Endometrial microvascular endothelial cells (primary cell): ENCODE results near the gene NCAM1. TPM values are rescaled to one million over a fixed set of nuclear protein-coding genes. Genes with fewer than 3 reads are reported as not detected.

Experiments
- in situ Hi-C: cut with HindIII; loops from 2 replicates; pipeline ENCODE4 v1.10.0; 2017; ENCODE audit warnings: low sequenced_read_pairs, low pct_unique_long_range_greater_than_20kb; ENCODE audit errors: inconsistent ontology term
- total RNA-seq: library from RNA; depleted of rRNA; stranded (reverse); fragments of >200 nt; gene quantifications from one replicate; pipeline ENCODE4 v1.2.3, GENCODE V29; 2015; ENCODE audit errors: inconsistent ontology term

NCAM1 gene
- total RNA-seq, 1 donor from 2014 or later: not detected

- in situ Hi-C loops: no loop called here
Observed at GRCh38 chr11:113305440-113306336, 344.5 kb downstream of the NCAM1 start.

- in situ Hi-C loops: no loop called here
Observed at GRCh38 chr11:113308601-113309000, 347.4 kb downstream of the NCAM1 start.

GRCh38 chr11:113311536-113311935 lies 350.3 kb downstream of the NCAM1 start:
- in situ Hi-C loops: no loop called here

GRCh38 chr11:113313601-113314000 lies 352.4 kb downstream of the NCAM1 start:
- in situ Hi-C loops: no loop called here

DNA sequence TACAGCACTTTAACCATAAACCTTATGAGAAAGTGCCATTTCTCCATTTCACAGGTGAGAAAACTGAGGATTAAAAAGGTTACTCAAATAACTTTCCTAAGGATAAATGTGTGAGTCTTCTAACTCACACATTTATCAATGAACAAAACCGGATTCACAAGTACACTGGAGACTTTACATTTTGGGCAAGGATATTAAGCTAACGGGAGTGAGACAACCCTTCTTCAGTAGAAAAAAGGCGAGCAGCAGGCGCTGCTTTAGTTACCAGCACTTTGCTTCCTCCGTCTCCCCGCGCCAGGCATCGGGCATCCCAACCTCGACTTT lies 352.8 kb downstream of the NCAM1 start:
- in situ Hi-C loops: no loop called here

DNA sequence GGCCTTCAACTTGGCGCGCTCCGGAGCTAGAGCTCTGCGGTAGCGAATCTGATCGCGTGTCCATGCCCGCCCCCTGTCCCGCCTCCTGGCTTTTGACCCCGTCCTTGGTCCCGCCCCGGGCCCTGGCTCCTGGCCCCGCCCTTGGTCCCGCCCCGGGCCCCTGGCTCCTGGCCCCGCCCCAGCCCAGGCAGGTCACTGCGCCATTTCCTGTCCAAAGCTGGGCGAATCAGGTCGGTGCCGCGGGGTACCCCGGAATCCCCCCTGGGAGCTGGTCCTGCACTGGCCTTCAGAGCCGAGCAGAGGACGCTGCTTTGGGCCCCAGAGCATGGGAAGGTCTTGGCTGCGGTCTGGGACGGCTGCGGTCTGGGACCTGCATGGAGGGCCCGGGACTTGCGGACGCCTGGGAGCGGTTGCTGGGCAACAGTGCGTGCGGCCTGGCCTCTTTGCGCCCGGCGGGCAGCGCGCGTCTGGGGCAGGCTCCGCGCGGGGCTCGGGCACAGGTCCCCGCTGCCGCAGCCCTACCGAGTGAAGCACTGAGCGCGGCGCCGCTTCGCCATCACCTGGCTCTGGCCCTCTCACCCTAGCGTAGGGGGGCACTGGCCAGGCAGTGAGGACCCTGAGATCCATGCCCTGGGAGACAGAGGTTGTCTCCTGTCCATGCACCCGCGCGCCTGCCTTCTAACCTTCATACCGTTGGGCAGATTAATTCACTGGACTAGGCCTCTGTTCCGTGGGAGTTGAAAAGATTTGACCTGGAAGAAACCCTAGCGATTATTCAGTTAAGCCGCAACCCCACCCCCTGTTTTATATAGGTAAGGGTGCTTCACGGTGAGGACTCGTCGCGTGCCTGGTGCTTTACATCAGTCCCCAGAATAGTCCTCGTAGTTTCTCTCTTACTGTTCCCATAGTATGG lies 353.4 kb downstream of the NCAM1 start, which contains the start of gene TTC12:
Gene TTC12 (plus strand): TSS at position 195 of the 913 bp plus-strand sequence. CDS start 1,675 bp downstream, outside the sequence.
- in situ Hi-C loops: no loop called here

- in situ Hi-C loops: no loop called here
Observed at GRCh38 chr11:113315811-113316210, 354.6 kb downstream of the NCAM1 start.

GRCh38 chr11:113316256-113316655 lies 355.0 kb downstream of the NCAM1 start:
- in situ Hi-C loops: no loop called here

DNA sequence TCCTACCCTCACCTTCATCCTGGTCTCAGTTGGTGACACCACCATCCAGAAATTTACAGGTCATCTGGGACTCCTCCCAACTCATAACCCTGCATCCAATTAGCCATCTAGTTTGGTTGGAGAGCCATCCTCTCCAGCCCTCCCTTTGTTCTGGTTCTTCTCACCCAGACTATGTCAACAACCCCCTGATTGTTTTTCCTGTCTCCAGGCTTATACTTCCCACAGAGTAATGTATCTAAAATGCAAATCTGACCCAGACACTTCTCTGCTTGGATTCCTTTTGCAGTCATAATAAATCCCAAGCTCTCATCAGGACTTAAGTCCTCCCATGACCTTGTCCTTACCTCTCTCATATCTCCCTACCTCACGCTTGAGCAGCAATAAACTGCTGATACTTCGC lies 356.1 kb downstream of the NCAM1 start:
- in situ Hi-C loops: no loop called here

DNA sequence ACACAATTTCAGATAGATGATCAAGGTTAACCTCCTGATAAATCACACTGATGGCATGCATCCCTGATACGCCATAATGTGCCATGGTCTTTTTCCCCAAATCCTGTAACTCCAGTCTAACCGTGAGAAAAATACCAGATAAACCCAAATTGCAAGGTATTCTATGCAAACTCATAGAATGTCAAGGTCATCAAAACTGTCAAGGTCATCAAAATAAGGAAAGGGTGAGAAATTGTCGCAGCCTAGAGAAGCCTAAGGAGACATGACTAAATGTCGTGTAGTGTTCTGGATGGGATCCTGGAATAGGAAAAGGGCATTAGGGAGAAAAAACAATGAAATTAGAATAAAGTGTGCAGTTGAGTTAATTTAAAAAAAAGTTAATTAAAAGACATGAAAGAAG lies 357.9 kb downstream of the NCAM1 start:
- in situ Hi-C loops: no loop called here

- in situ Hi-C loops: no loop called here
Observed at GRCh38 chr11:113322158-113322557, 360.9 kb downstream of the NCAM1 start.

- in situ Hi-C loops: no loop called here
Observed at GRCh38 chr11:113324250-113324649, 363.0 kb downstream of the NCAM1 start.
